Neural cell (in vitro differentiated cells): ENCODE measurements around the gene LYRM2.

Source experiments
- EP300 ChIP-seq: fragments of 450-650 bp; conservative IDR thresholded peaks from 2 replicates; pipeline ENCODE4 v1.6.1; 2014; ENCODE audit warnings: antibody characterized with exemption, mild to moderate bottlenecking, moderate library complexity; ENCODE audit not compliant: poor library complexity, severe bottlenecking
- POLR2AphosphoS5 ChIP-seq: IDR thresholded peaks from 2 replicates; pipeline ENCODE4 v1.6.1; 2012
- TF ChIP-seq, protein P1 (sequence below): fragments of 450-650 bp; IDR thresholded peaks from 2 replicates; pipeline ENCODE4 v1.5.1; 2014; ENCODE audit warnings: antibody characterized with exemption, mild to moderate bottlenecking, moderate library complexity; ENCODE audit not compliant: poor library complexity, severe bottlenecking

DNA sequence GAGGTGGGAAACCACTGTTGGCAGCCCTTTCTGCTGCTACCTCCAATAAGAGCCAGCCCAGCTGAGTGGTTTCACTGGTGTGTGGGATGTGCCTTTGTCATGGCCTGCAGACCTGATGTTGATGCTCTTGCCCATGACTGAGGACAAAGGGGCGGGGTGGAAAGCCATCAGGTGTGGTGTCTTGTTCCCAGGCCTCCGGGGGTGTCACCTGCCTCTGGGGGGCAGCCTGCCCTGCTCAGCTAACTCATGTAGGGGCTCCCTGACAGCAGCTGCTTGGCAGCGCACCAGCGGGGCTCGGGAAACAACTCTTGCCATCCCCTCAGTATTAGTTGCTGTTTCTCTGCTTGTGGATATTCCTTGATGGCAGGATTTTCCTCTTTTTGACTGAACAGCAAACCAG, 91.3 kb downstream of the LYRM2 start:
- TF ChIP-seq, protein P1, sequence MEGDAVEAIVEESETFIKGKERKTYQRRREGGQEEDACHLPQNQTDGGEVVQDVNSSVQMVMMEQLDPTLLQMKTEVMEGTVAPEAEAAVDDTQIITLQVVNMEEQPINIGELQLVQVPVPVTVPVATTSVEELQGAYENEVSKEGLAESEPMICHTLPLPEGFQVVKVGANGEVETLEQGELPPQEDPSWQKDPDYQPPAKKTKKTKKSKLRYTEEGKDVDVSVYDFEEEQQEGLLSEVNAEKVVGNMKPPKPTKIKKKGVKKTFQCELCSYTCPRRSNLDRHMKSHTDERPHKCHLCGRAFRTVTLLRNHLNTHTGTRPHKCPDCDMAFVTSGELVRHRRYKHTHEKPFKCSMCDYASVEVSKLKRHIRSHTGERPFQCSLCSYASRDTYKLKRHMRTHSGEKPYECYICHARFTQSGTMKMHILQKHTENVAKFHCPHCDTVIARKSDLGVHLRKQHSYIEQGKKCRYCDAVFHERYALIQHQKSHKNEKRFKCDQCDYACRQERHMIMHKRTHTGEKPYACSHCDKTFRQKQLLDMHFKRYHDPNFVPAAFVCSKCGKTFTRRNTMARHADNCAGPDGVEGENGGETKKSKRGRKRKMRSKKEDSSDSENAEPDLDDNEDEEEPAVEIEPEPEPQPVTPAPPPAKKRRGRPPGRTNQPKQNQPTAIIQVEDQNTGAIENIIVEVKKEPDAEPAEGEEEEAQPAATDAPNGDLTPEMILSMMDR: no peak
- TF ChIP-seq POLR2AphosphoS5 (no peak), EP300 (no peak)
